GM18951 (cell line): ENCODE measurements around the gene RAD52.

ENCODE experiments used
- POLR2A ChIP-seq: IDR thresholded peaks from 4 replicates; pipeline ENCODE4 v1.6.1; 2011; ENCODE audit warnings: mild to moderate bottlenecking; ENCODE audit not compliant: insufficient read length, insufficient read depth; ENCODE audit errors: extremely low read depth
- in situ Hi-C: fragments of 300-500 bp; cut with MboI; formaldehyde crosslinking; loops from one replicate; pipeline ENCODE4 v1.12.0; 2022; ENCODE audit warnings: low sequenced_read_pairs, mixed read lengths, inconsistent platforms; ENCODE audit not compliant: unreplicated experiment

RAD52 gene

DNA sequence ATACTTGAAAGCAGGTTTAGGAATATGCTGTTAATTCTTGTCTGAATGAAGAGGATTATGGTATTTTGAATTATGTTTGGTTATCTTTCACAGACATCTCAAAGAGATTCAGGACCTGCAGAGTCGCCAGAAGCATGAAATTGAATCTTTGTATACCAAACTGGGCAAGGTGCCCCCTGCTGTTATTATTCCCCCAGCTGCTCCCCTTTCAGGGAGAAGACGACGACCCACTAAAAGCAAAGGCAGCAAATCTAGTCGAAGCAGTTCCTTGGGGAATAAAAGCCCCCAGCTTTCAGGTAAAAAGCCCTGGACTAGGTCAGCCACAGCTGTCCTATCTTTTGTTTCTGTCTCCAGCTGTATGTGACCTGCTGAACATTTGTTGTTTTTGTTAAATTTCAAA, 52.1 kb downstream of the RAD52 start:
- no peak for TF ChIP-seq POLR2A
- in situ Hi-C loops: no loop called here

DNA sequence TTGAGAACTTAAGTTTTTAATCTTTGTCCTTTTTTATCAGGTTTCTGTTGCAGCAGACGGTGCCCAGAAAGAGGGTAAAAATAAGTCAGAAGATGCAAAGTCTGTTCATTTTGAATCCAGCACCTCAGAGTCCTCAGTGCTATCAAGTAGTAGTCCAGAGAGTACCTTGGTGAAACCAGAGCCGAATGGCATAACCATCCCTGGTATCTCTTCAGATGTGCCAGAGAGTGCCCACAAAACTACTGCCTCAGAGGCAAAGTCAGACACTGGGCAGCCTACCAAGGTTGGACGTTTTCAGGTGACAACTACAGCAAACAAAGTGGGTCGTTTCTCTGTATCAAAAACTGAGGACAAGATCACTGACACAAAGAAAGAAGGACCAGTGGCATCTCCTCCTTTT, 53.5 kb downstream of the RAD52 start:
- in situ Hi-C loops: no loop called here
- TF ChIP-seq POLR2A: no peak

DNA sequence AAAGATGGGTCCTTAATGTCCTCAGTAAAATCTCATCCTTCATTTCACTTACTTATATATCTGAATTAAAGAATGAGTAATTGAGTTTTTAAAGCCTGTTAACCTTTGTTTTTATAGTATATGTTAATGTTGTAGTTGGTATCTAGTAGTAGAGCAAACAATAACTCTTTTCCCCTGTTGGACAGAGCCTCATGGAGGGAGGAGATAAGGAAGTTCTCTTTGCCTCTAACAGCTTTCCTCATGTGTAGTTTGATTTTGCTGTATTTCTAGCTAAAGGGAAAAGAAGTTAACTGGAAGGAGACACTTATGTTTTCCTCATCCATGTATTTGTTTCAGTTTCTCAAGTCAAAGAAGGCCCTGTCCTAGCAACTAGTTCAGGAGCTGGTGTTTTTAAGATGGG, 55.3 kb downstream of the RAD52 start:
- in situ Hi-C loops: no loop called here
- TF ChIP-seq POLR2A: no peak

DNA sequence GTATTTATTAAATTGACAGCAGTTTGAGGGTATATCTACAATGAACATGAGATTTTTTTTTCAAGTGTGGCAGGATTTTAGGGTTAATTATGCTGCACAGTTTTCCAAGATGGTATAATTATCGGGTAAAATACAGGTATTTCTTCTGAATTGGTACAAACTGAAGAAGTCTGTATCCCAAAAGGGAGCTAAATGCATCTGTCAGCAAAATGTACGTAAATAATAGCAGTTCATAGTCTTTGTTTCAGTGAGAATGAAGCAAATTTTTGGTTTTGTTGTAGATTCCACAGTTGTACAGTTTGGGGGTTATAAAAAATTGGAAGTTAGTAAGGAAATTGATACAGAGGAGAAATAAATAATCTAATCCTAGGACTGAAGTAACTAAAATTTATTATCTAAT, 63.3 kb downstream of the RAD52 start:
- TF ChIP-seq POLR2A: no peak
- in situ Hi-C loops: no loop called here

DNA sequence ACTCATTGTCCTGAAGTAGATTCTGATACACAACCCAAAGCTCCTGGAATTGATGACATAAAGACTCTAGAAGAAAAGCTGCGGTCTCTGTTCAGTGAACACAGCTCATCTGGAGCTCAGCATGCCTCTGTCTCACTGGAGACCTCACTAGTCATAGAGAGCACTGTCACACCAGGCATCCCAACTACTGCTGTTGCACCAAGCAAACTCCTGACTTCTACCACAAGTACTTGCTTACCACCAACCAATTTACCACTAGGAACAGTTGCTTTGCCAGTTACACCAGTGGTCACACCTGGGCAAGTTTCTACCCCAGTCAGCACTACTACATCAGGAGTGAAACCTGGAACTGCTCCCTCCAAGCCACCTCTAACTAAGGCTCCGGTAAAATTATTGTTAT, 63.8 kb downstream of the RAD52 start:
- in situ Hi-C loops: no loop called here
- TF ChIP-seq POLR2A: no peak

DNA sequence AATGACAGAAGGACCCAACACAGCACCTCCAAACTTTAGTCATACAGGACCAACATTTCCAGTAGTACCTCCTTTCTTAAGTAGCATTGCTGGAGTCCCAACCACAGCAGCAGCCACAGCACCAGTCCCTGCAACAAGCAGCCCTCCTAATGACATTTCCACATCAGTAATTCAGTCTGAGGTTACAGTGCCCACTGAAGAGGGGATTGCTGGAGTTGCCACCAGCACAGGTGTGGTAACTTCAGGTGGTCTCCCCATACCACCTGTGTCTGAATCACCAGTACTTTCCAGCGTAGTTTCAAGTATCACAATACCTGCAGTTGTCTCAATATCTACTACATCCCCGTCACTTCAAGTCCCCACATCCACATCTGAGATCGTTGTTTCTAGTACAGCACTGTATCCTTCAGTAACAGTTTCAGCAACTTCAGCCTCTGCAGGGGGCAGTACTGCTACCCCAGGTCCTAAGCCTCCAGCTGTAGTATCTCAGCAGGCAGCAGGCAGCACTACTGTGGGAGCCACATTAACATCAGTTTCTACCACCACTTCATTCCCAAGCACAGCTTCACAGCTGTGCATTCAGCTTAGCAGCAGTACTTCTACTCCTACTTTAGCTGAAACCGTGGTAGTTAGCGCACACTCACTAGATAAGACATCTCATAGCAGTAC, 64.6 kb downstream of the RAD52 start:
- in situ Hi-C loops: no loop called here
- no peak for TF ChIP-seq POLR2A

DNA sequence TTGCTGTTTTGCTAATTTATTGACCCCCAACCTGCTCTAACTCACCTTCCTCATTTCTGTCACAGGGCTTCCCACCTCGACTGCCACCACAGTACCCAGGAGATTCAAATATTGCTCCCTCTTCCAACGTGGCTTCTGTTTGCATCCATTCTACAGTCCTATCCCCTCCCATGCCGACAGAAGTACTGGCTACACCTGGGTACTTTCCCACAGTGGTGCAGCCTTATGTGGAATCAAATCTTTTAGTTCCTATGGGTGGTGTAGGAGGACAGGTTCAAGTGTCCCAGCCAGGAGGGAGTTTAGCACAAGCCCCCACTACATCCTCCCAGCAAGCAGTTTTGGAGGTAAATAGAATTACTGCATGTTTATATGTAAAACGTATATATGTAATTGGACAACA, 68.8 kb downstream of the RAD52 start:
- no peak for TF ChIP-seq POLR2A
- in situ Hi-C loops: no loop called here

DNA sequence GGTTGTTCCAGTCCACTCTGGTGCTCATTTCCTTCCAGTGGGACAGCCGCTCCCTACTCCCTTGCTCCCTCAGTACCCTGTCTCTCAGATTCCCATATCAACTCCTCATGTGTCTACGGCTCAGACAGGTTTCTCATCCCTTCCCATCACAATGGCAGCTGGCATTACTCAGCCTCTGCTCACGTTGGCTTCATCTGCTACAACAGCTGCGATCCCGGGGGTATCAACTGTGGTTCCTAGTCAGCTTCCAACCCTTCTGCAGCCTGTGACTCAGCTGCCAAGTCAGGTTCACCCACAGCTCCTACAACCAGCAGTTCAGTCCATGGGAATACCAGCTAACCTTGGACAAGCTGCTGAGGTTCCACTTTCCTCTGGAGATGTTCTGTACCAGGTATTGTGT, 69.9 kb downstream of the RAD52 start:
- no peak for TF ChIP-seq POLR2A
- in situ Hi-C loops: no loop called here

DNA sequence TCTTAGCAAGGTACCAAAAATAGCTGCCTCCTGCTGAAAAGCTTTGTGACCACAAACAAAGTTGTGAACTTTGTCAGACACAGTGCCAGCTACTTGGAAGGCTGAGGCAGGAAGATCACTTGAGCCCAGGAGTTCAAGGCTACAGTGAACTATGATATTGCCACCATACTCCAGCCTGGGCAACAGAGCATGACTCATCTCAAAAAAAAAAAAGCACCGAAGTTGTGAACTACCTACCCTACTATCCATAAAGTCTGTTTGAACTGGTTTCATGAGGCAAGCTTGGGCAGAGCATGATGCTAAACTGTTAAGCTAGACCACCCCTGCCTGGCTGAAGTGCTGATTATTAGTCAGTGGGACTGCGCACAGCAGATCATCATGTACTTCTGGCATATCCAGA, 75.5 kb downstream of the RAD52 start:
- no peak for TF ChIP-seq POLR2A

DNA sequence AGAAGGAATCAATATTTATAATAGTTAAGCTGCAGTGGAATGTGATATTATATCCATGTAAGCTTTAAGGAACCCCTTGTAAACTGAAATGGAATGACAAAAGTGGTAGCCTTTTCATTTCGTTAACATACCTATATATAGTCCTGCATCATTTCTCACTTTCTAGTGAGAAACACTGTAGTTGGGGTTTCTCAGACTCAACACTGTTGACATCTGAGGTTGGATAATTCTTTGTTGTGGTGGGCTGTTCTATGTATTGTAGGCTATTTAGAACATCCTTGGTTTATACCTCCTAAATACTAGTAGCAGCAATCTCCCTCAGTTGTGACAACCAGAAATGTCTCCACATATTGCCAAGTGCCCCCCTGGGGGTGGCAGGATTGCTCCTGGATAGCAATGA, 79.1 kb downstream of the RAD52 start:
- in situ Hi-C loops: no loop called here
- no peak for TF ChIP-seq POLR2A

More for the DNA sequence above, 75.5 kb downstream of the RAD52 start:
- in situ Hi-C loops: no loop called here

DNA sequence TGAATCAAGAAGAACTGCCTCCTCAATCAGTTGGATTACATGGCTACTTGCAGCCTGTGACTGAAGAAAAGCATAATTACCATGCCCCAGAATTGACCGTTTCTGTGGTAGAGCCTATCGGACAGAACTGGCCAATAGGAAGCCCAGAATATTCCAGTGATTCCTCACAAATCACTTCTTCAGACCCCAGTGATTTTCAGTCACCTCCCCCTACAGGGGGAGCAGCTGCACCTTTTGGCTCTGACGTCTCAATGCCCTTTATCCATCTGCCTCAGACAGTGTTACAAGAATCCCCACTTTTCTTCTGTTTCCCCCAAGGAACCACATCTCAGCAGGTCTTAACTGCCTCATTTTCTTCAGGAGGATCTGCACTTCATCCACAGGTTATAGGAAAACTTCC, 80.8 kb downstream of the RAD52 start:
- in situ Hi-C loops: no loop called here
- TF ChIP-seq POLR2A: no peak

DNA sequence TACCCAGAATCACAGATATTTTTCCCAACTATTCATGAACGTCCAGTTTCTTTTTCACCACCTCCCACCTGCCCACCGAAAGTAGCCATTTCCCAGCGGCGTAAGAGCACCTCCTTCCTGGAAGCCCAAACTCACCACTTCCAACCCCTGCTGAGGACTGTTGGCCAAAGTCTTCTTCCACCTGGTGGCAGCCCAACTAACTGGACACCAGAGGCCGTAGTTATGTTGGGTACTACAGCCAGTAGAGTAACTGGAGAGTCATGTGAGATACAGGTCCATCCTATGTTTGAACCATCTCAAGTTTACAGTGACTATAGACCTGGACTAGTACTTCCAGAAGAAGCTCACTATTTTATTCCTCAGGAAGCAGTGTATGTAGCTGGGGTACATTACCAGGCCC, 81.6 kb downstream of the RAD52 start:
- TF ChIP-seq POLR2A: no peak
- in situ Hi-C loops: no loop called here

DNA sequence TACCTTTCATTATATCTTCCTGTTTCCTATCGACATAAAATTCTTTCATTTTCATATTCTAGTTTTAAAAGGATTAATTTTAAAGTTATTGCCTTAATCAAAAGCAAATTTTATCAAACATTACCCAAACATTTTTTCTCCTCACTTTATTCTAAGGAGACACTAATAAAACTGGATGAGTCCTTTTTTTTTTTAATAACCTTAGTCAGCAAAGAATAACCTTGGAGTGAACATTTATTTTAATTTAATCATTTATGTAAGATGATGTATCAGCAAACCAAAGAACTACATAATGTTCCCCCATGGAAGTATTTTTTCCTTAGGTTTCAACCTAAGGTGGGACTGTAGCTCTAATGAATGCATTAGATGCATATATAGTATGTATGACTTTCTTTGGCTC, 83.9 kb downstream of the RAD52 start:
- in situ Hi-C loops: no loop called here
- TF ChIP-seq POLR2A: no peak

DNA sequence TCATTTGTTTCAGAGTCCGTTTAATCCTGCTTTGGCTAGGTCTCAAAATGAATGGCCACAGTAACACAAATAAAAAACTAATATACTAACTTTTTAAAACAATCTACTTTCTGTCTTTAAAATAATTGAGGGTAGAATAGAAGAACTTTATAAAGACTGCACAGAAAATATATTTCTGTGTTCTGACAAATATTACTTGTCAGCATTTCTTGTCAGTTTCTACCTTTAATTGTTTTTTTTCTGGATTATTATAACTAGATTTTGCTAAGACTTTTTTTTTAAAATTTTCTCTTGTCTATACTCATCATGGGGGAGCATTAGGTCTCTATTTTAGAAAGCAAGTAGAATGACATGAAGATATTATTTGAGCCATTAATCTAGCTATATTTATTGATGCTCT, 86.2 kb downstream of the RAD52 start:
- in situ Hi-C loops: no loop called here
- no peak for TF ChIP-seq POLR2A

DNA sequence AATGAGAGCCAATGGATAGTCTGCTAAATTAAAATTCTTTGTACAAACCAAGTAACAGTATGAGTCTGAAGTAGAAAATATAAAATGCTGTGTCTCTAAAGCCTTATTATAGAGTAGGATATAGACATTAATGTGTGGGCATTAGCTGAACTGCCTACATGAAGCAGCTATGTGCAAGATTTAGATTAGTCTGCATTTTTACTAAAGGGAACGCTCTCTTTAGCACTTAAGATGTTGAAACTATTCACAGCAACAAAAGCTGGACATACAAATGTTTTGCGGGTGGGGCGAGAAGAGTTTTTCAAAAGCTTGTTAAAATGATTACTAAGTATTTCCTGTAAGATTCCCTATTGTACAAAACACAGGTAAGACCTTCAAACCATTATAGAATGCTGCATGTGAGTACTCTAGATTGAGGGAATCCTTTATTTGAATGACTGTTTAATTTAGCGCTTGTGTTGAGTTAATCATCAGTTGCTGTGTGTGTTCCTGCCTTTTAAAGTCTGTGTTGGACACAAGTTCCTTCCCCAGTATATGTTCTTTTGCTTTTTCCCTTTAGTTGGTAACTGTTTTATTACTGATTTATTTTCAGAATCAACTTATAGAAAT, 87.1 kb downstream of the RAD52 start:
- no peak for TF ChIP-seq POLR2A
- in situ Hi-C loops: no loop called here
